GM12891 (cell line): ENCODE data around the gene GPR37.

ENCODE experiments used
- DNase-seq: peaks from one replicate; pipeline ENCODE4 v3.0.0; 2011; ENCODE audit warnings: low spot score; ENCODE audit not compliant: insufficient read length
- FAIRE-seq: peaks from 2 replicates; lab custom pipeline; 2011; peaks lifted over from hg19 to GRCh38; lab: Jason Lieb, UNC
- PAX5 ChIP-seq: IDR thresholded peaks from 2 replicates; pipeline ENCODE4 v1.6.1; 2011; ENCODE audit warnings: low read length, moderate library complexity, mild to moderate bottlenecking; ENCODE audit not compliant: insufficient read depth, severe bottlenecking
- POLR2A ChIP-seq: IDR thresholded peaks from 2 replicates; pipeline ENCODE4 v1.6.1; 2011; ENCODE audit warnings: low read depth, low read length, control low read depth
- POLR2AphosphoS5 ChIP-seq: IDR thresholded peaks from 2 replicates; pipeline ENCODE4 v1.6.1; 2011; ENCODE audit warnings: low read depth, low read length, control low read depth
- POU2F2 ChIP-seq: IDR thresholded peaks from 2 replicates; pipeline ENCODE4 v1.6.1; 2011; ENCODE audit warnings: low read depth, mild to moderate bottlenecking, control low read depth, low read length, moderate library complexity
- SPI1 ChIP-seq: IDR thresholded peaks from 2 replicates; pipeline ENCODE4 v1.6.1; 2011; ENCODE audit warnings: low read depth, low read length, control low read depth
- TAF1 ChIP-seq: IDR thresholded peaks from 2 replicates; pipeline ENCODE4 v1.6.1; 2011; ENCODE audit warnings: low read depth, low read length, control low read depth

GPR37 gene

GRCh38 chr7:124738639-124739038 lies 27.0 kb downstream of the GPR37 start:
- no peak for FAIRE-seq
- no peak for DNase-seq
- TF ChIP-seq POLR2AphosphoS5 (no peak), TAF1 (no peak), POU2F2 (no peak), POLR2A (no peak), PAX5 (no peak), SPI1 (no peak)

GRCh38 chr7:124737760-124738300 lies 27.8 kb downstream of the GPR37 start:
- DNase-seq (no peak), FAIRE-seq (no peak)
- no peak for TF ChIP-seq POLR2AphosphoS5
- no peak for TF ChIP-seq PAX5
- TF ChIP-seq SPI1: no peak
- no peak for TF ChIP-seq POU2F2
- TF ChIP-seq POLR2A: no peak
- TF ChIP-seq TAF1: no peak

GRCh38 chr7:124728610-124729009 lies 37.0 kb downstream of the GPR37 start:
- DNase-seq: no peak
- no peak for TF ChIP-seq POLR2A
- TF ChIP-seq POLR2AphosphoS5: no peak
- no peak for TF ChIP-seq SPI1
- no peak for TF ChIP-seq POU2F2
- no peak for TF ChIP-seq PAX5
- TF ChIP-seq TAF1: no peak
- no peak for FAIRE-seq

- no peak for TF ChIP-seq POLR2AphosphoS5
- no peak for TF ChIP-seq PAX5
- TF ChIP-seq TAF1: no peak
- TF ChIP-seq POLR2A: no peak
- FAIRE-seq: no peak
These were observed 40.9 kb downstream of the GPR37 start for GRCh38 chr7:124724507-124725192.

GRCh38 chr7:124724079-124724478 lies 41.5 kb downstream of the GPR37 start:
- no peak for DNase-seq
- TF ChIP-seq POLR2A (no peak), POLR2AphosphoS5 (no peak), SPI1 (no peak), PAX5 (no peak), TAF1 (no peak)
- no peak for FAIRE-seq

More at GRCh38 chr7:124724507-124725192, 40.9 kb downstream of the GPR37 start:
- no peak for DNase-seq

- DNase-seq: no peak
- no peak for FAIRE-seq
- TF ChIP-seq TAF1: no peak
- TF ChIP-seq POLR2A: no peak
- no peak for TF ChIP-seq PAX5
- TF ChIP-seq POU2F2: no peak
- TF ChIP-seq POLR2AphosphoS5: no peak
- TF ChIP-seq SPI1: no peak
These were observed 42.6 kb downstream of the GPR37 start for GRCh38 chr7:124723012-124723411.

GRCh38 chr7:124722292-124722691 lies 43.3 kb downstream of the GPR37 start:
- DNase-seq (no peak), FAIRE-seq (no peak)
- TF ChIP-seq PAX5 (no peak), POLR2A (no peak), TAF1 (no peak), SPI1 (no peak), POLR2AphosphoS5 (no peak), POU2F2 (no peak)

- no peak for FAIRE-seq
- no peak for TF ChIP-seq POU2F2
- TF ChIP-seq POLR2A: no peak
- no peak for TF ChIP-seq PAX5
- no peak for TF ChIP-seq POLR2AphosphoS5
- TF ChIP-seq SPI1: no peak
- no peak for TF ChIP-seq TAF1
- no peak for DNase-seq
These were observed 45.4 kb downstream of the GPR37 start for GRCh38 chr7:124720195-124720594.

GRCh38 chr7:124718032-124718766 lies 47.4 kb downstream of the GPR37 start:
- DNase-seq (no peak), FAIRE-seq (no peak)
- TF ChIP-seq POU2F2: no peak
- no peak for TF ChIP-seq PAX5
- no peak for TF ChIP-seq POLR2A
- no peak for TF ChIP-seq SPI1
- TF ChIP-seq TAF1: no peak
- no peak for TF ChIP-seq POLR2AphosphoS5

GRCh38 chr7:124716894-124717293 lies 48.7 kb downstream of the GPR37 start:
- no peak for TF ChIP-seq POLR2A
- no peak for TF ChIP-seq POLR2AphosphoS5
- no peak for TF ChIP-seq TAF1
- no peak for TF ChIP-seq PAX5
- TF ChIP-seq POU2F2: no peak
- TF ChIP-seq SPI1: no peak
- DNase-seq: no peak
- no peak for FAIRE-seq
